ENCODE measurements around the gene TMEM182. TPM values are rescaled to one million over a fixed set of nuclear protein-coding genes. Genes with fewer than 3 reads are reported as not detected.

Gene TMEM182
- total RNA-seq, 1 donor from 2014 or later: 5.8 TPM

DNA sequence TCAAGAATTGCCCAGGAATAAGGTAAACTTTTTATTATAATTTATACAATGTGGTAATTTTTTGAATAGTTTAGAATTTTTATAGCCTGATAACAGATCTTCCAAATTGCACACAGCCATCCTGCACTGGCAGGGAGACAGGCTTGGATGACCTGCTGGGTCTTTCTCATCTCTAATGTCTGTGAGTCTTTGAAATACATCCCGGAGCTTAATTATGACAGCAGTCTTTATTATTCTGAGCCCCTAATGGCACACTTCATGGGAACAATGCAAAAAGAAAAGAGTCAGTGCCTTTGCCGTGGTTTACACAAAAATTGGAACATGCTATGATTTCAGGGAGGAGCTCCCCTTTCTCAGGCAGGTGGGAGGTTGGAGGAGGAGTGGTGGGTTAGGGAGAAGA, 71.0 kb downstream of the TMEM182 start:
- Mint-ChIP-seq H3K9me3 (ENCODE audit: unreplicated experiment) (no peaks in the 10 kb centered on the region), H3K4me3 (ENCODE audit: unreplicated experiment) (no peak overlapping the region), H3K27me3 (ENCODE audit: low read depth, unreplicated experiment) (no peaks in the 10 kb centered on the region), H3K36me3 (ENCODE audit: low read depth, unreplicated experiment) (no peaks in the 10 kb centered on the region), H3K4me1 (ENCODE audit: low read depth, unreplicated experiment) (no peaks in the 10 kb centered on the region), H3K27ac (ENCODE audit: unreplicated experiment) (no peak overlapping the region)
- no peak overlapping the region for H2AFZ ChIP-seq (ENCODE audit: low read depth, low read length)
- no peaks in the 10 kb centered on the region for H3K27me3 ChIP-seq (ENCODE audit: insufficient read depth, low read length)
- H3K9me3 ChIP-seq (ENCODE audit: insufficient read depth, low read depth, low read length): no peaks in the 10 kb centered on the region
- no peak overlapping the region for H3K4me2 ChIP-seq (ENCODE audit: low read length)
- TF ChIP-seq EZH2 (IDR thresholded peaks at IDR 0.05; ENCODE audit: insufficient read depth, low read length): no peak
- TF ChIP-seq, protein P1, sequence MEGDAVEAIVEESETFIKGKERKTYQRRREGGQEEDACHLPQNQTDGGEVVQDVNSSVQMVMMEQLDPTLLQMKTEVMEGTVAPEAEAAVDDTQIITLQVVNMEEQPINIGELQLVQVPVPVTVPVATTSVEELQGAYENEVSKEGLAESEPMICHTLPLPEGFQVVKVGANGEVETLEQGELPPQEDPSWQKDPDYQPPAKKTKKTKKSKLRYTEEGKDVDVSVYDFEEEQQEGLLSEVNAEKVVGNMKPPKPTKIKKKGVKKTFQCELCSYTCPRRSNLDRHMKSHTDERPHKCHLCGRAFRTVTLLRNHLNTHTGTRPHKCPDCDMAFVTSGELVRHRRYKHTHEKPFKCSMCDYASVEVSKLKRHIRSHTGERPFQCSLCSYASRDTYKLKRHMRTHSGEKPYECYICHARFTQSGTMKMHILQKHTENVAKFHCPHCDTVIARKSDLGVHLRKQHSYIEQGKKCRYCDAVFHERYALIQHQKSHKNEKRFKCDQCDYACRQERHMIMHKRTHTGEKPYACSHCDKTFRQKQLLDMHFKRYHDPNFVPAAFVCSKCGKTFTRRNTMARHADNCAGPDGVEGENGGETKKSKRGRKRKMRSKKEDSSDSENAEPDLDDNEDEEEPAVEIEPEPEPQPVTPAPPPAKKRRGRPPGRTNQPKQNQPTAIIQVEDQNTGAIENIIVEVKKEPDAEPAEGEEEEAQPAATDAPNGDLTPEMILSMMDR (IDR thresholded peaks at IDR 0.05; ENCODE audit: insufficient read depth, low read depth, low read length): no peak
- no peak for FAIRE-seq
- H3K79me2 ChIP-seq (ENCODE audit: insufficient read depth, low read length): no peaks in the 10 kb centered on the region
- no peak overlapping the region for H3K4me3 ChIP-seq (ENCODE audit: insufficient read depth, low read depth, low read length)
- H3K36me3 ChIP-seq (ENCODE audit: insufficient read depth, low read length): no peaks in the 10 kb centered on the region
- no peaks in the 10 kb centered on the region for H4K20me1 ChIP-seq (ENCODE audit: insufficient read depth, low read length)
- no peak overlapping the region for H3K9ac ChIP-seq (ENCODE audit: low read length)
- no peak overlapping the region for H3K27ac ChIP-seq (ENCODE audit: low read depth, low read length)
- no peak for DNase-seq (ENCODE audit: low read depth)
- H3K4me1 ChIP-seq (ENCODE audit: insufficient read depth, low read length): no peaks in the 10 kb centered on the region

DNA sequence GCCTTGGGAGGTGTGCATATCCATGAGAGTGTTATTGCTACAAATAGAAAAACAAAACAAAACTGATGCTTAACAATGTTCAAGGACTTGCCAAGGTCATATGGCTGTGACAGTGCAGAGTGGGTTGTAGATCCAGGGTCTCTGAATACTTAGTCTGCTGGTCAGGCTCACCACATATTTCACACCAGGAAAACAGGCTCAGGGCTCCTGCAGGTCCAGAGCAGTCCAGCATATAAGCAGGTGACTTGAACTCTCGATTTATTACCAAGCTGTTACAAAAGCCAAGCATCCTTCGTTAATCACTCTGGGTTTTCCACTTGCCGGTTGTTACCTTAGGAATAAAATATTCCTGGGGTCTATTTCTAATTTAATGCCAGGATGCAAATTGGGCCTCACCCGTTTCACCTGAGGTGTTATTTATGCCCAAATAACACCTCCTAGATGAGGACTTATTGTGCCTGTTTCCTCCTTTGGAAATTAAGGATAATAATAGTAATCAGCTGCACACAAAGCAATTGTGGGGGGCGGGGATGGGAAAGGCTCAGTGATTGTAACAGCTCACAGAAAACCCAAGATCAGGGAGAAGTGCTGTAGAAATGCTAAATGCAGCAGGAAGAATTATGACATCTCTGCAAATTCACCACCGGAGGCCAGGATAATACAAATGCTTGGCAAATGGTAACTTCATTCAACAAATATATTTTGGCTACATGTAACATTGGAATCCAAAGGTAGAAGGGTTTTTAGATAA, 72.9 kb downstream of the TMEM182 start:
- no peak for FAIRE-seq
- Histone ChIP-seq H3K27me3 (ENCODE audit: insufficient read depth, low read length) (no peaks in the 10 kb centered on the region), H3K4me2 (ENCODE audit: low read length) (no peak overlapping the region), H3K36me3 (ENCODE audit: insufficient read depth, low read length) (no peaks in the 10 kb centered on the region), H3K4me1 (ENCODE audit: insufficient read depth, low read length) (no peaks in the 10 kb centered on the region), H2AFZ (ENCODE audit: low read depth, low read length) (no peak overlapping the region), H3K4me3 (ENCODE audit: insufficient read depth, low read depth, low read length) (no peak overlapping the region), H3K9ac (ENCODE audit: low read length) (no peak overlapping the region), H3K9me3 (ENCODE audit: insufficient read depth, low read depth, low read length) (no peaks in the 10 kb centered on the region), H3K27ac (ENCODE audit: low read depth, low read length) (no peak overlapping the region), H3K79me2 (ENCODE audit: insufficient read depth, low read length) (no peaks in the 10 kb centered on the region), H4K20me1 (ENCODE audit: insufficient read depth, low read length) (no peaks in the 10 kb centered on the region)
- Mint-ChIP-seq H3K27me3 (ENCODE audit: low read depth, unreplicated experiment) (no peaks in the 10 kb centered on the region), H3K4me1 (ENCODE audit: low read depth, unreplicated experiment) (no peaks in the 10 kb centered on the region), H3K27ac (ENCODE audit: unreplicated experiment) (no peak overlapping the region), H3K9me3 (ENCODE audit: unreplicated experiment) (no peaks in the 10 kb centered on the region), H3K36me3 (ENCODE audit: low read depth, unreplicated experiment) (no peaks in the 10 kb centered on the region), H3K4me3 (ENCODE audit: unreplicated experiment) (no peak overlapping the region)
- DNase-seq (ENCODE audit: low read depth): no peak
- TF ChIP-seq EZH2 (IDR thresholded peaks at IDR 0.05; ENCODE audit: insufficient read depth, low read length): no peak
- TF ChIP-seq, protein P1 (IDR thresholded peaks at IDR 0.05; ENCODE audit: insufficient read depth, low read depth, low read length): no peak

DNA sequence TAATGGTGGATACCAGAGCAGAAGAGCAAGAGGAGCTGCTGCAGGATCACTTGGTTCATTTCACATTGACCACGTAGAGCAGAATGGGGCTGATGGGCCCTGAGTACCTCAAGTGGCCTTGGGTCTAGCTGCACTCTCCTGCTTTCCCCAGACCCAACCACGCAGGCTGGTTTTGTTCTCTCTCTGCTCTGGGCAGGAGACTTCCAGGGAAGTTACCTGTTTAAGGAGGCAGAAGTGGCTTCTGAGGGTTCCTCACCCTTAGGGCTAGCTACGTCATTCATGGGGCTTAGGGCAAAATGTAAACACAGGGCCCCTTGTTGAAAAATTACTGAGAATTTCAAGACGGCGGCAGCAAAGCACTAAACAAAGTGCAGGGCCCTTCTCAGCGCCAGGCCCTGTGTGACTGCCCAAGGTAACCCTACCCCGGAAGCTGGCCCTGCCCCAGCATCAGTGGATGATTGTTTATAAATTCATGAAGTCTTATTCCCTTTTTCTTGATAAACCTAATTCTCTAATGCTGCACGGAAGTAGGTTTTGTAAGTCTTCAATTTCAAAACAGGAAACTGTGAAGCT, 75.9 kb downstream of the TMEM182 start:
- no peak for FAIRE-seq
- Histone ChIP-seq H3K4me2 (ENCODE audit: low read length) (no peak overlapping the region), H3K79me2 (ENCODE audit: insufficient read depth, low read length) (no peaks in the 10 kb centered on the region), H3K9me3 (ENCODE audit: insufficient read depth, low read depth, low read length) (no peaks in the 10 kb centered on the region), H3K9ac (ENCODE audit: low read length) (no peak overlapping the region), H3K27ac (ENCODE audit: low read depth, low read length) (no peak overlapping the region), H3K4me1 (ENCODE audit: insufficient read depth, low read length) (no peaks in the 10 kb centered on the region), H3K36me3 (ENCODE audit: insufficient read depth, low read length) (no peaks in the 10 kb centered on the region), H4K20me1 (ENCODE audit: insufficient read depth, low read length) (no peaks in the 10 kb centered on the region), H3K4me3 (ENCODE audit: insufficient read depth, low read depth, low read length) (no peak overlapping the region), H3K27me3 (ENCODE audit: insufficient read depth, low read length) (no peaks in the 10 kb centered on the region), H2AFZ (ENCODE audit: low read depth, low read length) (no peak overlapping the region)
- Mint-ChIP-seq H3K27ac (ENCODE audit: unreplicated experiment) (no peak overlapping the region), H3K36me3 (ENCODE audit: low read depth, unreplicated experiment) (no peaks in the 10 kb centered on the region), H3K9me3 (ENCODE audit: unreplicated experiment) (no peaks in the 10 kb centered on the region), H3K4me1 (ENCODE audit: low read depth, unreplicated experiment) (no peaks in the 10 kb centered on the region), H3K4me3 (ENCODE audit: unreplicated experiment) (no peak overlapping the region), H3K27me3 (ENCODE audit: low read depth, unreplicated experiment) (no peaks in the 10 kb centered on the region)
- TF ChIP-seq, protein P1 (IDR thresholded peaks at IDR 0.05; ENCODE audit: insufficient read depth, low read depth, low read length): no peak
- no peak for TF ChIP-seq EZH2 (IDR thresholded peaks at IDR 0.05; ENCODE audit: insufficient read depth, low read length)
- DNase-seq (ENCODE audit: low read depth): no peak

Measured in astrocyte (in vitro differentiated cells and primary cell).